Glomerular visceral epithelial cell (primary cell): ENCODE measurements around the gene IRS2.
"Not testable (repeated sequence)": the region's sequence is repeated elsewhere in the genome, so short reads cannot be mapped to it uniquely, and the experiment has no call there.

Experiments used
- DNase-seq: peaks from one replicate; pipeline ENCODE4 v3.0.0-alpha.2; 2016; ENCODE audit errors: extremely low spot score

The IRS2 gene, protein sequence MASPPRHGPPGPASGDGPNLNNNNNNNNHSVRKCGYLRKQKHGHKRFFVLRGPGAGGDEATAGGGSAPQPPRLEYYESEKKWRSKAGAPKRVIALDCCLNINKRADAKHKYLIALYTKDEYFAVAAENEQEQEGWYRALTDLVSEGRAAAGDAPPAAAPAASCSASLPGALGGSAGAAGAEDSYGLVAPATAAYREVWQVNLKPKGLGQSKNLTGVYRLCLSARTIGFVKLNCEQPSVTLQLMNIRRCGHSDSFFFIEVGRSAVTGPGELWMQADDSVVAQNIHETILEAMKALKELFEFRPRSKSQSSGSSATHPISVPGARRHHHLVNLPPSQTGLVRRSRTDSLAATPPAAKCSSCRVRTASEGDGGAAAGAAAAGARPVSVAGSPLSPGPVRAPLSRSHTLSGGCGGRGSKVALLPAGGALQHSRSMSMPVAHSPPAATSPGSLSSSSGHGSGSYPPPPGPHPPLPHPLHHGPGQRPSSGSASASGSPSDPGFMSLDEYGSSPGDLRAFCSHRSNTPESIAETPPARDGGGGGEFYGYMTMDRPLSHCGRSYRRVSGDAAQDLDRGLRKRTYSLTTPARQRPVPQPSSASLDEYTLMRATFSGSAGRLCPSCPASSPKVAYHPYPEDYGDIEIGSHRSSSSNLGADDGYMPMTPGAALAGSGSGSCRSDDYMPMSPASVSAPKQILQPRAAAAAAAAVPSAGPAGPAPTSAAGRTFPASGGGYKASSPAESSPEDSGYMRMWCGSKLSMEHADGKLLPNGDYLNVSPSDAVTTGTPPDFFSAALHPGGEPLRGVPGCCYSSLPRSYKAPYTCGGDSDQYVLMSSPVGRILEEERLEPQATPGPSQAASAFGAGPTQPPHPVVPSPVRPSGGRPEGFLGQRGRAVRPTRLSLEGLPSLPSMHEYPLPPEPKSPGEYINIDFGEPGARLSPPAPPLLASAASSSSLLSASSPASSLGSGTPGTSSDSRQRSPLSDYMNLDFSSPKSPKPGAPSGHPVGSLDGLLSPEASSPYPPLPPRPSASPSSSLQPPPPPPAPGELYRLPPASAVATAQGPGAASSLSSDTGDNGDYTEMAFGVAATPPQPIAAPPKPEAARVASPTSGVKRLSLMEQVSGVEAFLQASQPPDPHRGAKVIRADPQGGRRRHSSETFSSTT (N-terminal part only)

DNA sequence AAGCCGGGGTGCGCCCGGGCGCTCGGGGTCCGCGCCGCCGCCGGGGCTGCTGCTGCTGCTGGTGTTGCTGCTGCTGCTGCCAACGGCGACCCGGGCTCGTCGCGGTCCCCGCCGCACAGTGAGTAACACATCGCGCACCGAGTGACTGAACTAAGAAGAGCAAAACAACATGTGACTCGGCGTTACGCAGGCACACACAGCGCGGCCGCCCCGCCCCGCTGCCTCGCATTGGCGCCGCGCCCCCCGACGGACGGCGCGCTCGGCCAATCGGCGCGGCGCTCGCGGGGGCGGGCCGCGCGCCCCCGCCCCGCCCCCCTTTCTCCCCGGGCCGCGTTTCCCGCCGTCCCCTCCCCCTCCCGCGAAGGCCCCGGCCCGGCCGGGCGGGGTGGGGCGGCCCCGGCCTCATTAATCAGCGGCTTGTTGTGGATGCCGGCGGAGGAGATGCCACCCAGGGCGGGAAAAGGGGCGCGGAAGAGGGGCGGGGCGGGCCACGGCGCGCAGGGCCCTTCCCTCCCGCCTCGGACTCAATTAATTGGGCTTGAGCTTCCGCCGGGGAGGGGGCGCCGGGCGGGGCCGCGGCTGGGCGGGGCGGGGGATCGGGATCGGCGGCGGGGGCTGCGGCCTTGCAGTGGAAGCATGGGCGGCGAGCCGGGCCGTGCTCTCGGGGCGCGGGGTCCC lies at the start of gene IRS2:
TSS of gene IRS2 (minus strand) at position 127 of the 678 bp plus-strand sequence. CDS start 530 bp downstream, outside the sequence.
- DNase-seq, result peak; percentile 94

DNA sequence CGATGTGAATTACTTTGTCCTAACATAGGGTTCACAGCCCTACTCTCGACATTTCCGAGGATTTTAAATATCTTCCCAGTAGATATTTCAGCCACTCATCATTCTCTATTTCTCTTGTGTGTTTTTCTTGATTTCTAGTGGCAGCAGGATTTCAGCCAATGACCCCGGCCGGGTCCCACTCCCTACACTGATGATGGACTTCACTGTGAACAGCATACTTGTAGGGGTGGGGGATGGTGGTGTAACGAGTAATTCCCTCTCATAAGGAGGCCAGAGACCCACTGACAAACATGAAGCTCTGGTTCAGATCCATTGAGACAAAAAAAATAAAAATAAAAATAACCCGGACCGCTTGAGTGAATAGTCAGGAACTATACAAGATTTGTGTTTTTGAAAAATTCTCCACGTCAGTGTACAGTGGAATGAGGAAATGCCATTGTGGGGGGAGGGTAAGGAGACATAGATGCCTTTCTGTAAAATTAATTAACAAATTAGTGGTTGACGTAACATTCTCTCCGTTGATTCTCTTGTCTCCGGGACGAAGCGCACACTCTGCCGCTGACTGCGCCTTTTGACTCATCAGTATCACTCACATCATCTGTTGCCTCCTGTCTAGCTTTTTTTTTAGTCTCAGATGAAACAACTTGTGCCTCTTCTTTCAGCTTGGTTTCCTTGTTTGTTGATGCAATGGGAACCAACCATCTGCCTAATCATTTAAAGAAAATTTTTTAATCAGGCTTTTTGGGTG lies 48.8 kb upstream of the IRS2 start:
- DNase-seq, result no peak

DNA sequence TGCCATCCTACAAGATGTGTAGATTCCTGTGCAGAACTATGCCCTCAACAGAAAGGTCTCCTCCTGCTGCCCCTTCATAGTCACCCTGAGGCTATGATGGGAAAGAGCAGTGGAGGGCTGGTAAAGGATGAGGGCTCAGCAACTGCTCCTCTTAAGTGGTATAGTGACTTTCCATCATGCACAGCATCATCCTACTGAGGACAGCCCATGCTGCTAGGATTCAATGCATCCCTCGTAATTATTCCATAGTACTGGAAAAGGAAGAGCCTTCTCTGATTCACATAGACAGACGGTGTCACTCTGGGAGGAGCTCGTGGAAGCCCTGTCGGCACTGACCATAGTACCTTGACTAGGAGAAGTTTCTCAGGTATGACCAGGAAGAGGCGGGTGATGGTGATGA lies 47.6 kb upstream of the IRS2 start:
- no peak for DNase-seq

DNA sequence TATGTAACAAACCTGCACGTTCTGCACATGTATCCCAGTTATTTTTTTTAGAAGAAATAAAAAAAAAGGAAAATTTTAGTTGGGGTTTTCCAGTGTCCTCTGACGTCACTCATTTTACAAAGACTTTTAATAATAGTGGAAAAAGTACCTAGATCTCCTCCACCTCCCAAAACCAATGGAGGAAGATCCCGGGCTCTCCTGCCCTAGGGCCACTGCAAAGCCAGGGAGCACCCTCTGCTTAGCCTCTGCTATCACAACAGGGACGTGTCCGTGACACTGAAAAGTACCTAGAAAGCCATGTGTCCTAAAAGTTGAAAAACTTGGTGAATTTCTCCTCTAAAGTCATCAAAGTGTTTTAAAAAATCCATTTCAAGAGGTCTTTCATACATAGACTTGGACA lies 46.7 kb upstream of the IRS2 start:
- no peak for DNase-seq

DNA sequence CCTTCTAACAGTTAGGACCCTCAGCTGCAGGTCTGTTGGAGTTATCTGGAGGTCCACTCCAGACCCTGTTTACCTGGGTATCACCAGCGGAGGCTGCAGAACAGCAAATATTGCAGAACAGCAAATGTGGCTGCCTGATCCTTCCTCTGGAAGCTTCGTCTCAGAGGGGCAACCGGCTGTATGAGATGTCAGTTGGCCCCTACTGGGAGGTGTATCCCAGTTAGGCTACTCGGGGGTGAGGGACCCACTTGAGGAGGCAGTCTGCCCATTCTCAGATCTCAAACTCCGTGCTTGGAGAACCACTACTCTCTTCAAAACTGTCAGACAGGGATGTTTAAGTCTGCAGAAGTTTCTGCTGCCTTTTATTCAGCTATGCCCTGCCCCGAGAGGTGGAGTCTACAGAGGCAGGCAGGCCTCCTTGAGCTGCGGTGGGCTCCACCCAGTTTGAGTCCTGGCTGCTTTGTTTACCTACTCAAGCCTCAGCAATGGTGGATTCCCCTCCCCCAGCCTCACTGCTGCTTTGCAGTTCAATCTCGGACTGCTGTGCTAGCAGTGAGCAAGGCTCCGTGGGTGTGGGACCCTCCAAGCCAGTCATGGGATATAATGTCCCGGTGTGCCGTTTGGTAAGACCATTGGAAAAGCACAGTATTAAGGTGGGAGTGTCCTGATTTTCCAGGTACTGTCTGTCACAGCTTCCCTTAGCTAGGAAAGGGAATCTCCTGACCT lies 42.4 kb upstream of the IRS2 start:
- DNase-seq, result not testable (repeated sequence)

DNA sequence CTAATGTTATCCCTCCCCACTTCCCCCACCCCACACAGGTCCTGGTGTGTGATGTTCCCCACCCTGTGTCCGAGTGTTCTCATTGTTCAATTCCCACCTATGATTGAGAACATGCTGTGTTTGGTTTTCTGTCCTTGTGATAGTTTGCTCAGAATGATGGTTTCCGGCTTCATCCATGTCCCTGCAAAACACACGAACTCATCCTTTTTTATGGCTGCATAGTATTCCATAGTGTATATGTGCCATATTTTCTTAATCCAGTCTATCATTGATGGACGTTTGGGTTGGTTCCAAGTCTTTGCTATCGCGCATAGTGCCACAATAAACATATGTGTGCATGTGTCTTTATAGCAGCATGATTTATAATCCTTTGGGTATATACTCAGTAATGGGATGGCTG lies 36.8 kb upstream of the IRS2 start:
- not testable (repeated sequence) for DNase-seq

DNA sequence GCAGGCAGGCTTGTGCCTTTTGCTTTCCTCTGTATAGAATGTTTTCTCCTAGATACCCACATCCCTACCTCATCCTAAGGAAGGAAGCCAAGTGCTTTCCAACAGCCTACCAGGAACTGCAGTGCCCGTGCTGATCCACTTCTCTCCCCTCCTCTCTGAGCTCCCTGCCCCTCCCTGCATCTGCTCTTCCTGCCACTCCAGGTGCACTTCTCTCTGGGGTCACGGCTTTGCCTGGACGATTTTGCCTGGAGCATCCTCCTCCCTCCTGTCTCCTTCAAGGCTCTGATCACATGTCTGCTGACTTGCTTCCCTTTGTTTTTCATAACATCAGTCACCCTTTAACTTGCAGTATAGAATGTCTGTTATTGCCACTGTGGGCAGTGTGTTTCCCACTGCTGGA lies 34.7 kb upstream of the IRS2 start:
- no peak for DNase-seq

DNA sequence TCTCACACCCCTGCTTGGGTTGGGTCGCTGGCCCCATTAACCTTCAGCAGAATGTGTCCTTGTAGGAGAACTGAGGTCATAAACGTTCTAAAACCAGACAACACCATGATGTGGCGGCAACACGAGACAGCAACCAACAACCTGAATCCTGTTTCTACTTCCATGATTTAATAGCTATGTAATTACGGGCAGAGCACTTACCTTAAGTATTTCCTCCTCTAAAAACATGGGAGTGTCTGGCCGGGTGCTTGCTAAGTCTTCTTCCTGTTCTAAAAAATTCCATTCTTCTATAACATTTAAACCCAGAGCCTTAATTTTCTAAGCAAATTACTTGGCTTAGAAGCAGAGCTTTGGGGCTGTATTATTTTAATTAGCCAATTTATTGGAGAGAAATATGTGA lies 33.5 kb upstream of the IRS2 start:
- no peak for DNase-seq

DNA sequence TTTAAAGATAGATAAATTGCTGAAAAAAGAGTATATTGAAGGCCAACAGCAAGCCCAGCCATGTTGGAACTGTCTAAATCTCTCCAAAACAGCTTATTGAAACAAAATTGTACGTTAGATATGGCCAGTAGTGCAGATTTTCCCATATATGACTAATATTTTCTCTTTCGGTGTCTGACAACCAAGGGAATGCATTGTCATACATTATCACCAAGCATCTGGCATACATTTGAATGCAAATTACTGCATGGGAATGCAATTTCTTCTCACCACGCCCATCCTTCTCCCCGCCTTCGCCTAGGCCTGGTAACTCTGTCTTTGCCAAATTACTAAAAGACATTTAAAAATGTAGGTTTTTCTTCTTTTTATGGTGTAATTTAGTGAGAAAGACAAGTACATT lies 32.5 kb upstream of the IRS2 start:
- DNase-seq, result no peak

DNA sequence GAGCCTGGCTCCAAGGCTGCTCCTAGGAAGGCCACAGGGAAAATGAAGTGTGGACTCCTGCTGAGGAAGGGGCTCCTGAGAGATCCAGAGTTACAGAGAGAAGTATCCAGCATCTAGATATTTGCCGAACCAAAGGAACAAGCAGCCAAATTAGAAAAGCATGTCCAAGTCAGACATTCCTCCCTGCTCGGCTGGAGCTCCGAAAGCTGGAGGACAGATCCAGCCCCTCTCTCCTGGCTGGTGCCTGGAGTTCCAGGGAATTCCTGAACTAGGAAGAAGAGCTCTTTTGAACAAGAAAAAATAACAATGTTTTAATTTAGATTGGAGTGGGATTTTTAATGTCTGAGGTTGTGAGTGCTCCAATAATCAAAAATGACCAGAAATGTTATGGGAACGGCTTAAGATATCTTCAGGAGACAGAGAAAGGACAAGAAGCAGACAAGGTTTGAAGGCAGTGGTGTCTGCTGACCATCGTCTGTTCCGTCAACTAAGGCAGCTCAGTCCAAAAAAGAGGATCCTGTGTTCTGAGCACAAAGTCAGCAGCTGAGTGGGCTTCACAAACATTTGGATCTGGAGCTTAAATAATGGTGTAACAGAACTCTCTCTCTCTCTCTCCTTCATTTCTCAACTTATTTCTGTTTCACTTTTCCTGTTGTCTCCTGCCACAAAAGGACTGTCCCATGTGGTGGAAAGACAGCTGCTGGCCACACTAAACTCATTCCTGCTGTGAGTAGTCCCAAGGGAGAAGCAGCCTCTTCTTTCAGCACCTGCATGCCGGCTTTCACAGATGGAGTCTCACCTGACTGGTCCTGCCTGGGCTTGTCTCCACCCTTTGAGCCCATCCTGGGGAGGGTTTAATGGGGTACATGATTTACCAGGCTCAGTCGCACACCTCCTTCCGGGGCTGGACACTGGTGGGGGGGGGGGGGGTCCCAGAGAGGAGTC lies 31.5 kb upstream of the IRS2 start:
- DNase-seq, result no peak

DNA sequence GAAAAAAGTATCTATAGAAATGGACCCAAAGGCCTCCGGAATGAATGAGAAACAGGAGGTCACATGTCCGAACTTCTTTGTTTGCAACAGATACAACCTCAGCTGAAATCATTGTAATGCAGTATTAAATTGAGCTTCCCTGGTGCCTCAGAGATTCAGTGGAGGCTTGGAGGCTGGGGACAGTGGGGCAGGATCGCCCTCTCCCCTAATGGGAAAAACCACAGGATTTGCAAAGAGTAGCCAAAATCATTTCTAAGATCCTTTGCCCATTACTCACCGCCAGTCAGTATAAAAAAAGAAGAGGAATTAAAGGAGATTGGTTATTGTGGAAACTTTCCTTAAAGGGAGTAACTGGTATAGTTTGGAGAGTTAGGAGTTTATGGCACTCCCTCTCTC lies 30.4 kb upstream of the IRS2 start:
- DNase-seq, result peak; percentile 28

DNA sequence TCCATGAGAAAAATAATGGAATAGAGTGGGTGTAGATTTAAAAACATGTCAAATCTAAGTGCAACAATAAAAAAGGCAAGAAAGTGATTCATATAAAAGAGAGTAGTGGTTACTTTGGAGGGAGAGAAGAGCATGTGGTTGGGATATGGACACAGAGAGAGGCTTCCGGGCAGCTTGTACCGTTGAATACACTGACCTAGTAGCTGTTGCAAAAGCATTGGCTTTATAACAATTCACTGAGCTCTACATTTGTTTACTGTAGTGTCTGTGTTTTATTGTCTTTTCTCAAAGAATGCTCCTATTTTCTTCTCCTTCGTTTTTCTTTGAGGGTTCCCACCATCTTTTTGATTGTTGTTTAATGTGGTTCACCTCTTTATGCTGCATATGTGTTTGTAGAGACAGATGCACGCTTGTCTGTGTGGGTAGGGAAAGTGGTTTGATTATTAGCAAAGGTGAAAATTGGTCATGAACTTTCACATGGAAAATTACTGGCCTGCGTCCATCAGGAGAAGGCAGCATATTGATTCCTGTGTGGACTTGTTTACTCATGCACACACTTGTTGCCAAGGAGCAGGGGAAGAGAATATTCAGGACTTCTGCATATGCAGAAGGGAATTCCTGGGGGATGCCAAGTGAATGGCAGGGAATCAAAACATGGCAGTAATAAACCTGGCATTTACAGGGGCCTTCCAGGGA lies 29.9 kb upstream of the IRS2 start:
- DNase-seq, result peak; percentile 22

DNA sequence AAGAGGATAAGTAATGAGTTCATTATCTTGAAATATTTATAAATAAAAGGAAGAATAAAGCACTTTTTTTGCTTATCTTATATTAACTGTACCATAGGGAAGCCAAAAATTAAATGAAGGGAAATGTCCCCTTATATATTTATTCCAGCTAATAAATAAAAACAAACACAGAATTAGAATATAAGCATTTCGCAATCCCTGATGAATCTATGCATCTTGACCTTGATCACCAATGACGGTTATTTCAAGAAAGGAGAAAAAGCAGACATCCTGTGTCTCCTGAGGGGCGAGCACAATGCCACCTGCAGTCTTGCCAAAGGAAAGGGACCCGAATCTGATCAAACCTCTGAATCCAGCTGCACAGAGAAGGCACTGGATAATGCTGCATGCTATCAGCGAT lies 29.3 kb upstream of the IRS2 start:
- DNase-seq, result no peak

DNA sequence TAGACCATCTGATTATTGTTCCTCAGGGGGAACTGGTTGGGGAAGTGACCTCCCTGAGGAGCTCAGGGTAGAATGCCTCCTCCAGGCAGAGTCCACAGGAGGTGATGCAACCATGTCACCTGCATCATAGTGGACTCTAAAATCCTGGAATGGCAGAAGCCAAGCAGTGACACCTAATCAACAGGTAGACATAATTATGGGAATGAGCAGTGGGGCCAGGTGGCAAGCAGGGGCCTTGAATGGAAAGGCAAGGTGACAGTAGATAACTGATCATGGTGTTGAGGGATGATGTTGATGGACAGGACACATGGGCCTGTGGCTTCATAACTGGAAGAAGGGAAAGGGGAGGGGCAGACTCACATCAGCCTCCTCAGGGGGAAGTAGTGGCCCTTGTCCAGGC lies 27.3 kb upstream of the IRS2 start:
- no peak for DNase-seq

DNA sequence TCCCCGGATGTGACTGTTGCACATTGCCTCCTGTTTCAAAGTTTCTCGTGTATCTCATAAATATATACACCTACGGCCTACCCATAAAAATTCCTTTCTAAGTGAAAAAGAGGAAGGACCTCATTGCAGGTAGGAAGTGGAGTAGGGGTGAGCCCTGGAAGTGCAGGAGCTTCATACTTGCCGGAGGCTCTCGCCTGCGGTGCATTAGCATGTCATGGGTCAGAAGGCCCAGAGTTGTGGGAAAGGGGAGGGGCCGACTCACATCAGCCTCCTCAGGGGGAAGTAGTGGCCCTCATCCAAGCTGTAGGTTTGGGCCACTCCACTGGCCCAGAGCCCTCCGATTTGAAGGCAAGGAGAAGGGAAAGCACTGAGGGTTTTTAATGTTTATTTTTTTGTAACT lies 26.0 kb upstream of the IRS2 start:
- DNase-seq, result no peak

DNA sequence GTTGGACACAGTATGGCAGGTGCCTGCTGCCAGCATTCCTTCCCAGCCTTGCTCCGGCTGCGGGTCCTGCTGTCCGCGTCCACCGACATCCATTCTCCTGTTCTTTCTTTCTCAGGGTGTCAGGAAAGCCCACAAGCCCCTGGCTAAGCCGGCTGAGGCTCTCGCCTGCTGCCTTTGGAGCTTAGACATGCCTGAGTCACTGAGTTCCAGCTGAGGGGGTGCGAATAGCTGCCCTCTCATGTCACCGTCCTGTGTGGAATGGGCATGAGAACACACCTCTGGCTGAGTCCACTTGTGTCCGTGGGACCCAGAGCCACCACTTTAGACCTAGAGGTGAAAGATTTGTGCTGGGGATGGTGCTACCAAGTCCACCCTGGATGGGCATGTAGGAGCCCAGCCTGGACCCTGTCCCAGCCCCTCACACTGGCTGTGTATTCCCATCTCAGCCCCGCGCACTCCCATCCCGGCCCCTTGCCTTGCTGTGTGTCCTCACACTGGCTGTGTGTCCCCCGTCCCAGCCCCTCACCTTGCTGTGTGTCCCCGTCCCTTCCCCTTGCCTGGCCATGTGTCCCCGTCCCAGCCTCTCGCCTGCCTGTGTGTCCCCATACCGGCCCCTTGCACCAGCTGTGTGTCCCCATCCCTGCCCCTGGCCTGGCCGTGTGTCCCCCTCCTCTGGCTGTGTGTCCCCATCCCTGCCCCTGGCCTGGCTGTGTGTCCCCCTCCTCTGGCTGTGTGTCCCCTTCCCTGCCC lies 24.6 kb upstream of the IRS2 start:
- DNase-seq, result no peak

DNA sequence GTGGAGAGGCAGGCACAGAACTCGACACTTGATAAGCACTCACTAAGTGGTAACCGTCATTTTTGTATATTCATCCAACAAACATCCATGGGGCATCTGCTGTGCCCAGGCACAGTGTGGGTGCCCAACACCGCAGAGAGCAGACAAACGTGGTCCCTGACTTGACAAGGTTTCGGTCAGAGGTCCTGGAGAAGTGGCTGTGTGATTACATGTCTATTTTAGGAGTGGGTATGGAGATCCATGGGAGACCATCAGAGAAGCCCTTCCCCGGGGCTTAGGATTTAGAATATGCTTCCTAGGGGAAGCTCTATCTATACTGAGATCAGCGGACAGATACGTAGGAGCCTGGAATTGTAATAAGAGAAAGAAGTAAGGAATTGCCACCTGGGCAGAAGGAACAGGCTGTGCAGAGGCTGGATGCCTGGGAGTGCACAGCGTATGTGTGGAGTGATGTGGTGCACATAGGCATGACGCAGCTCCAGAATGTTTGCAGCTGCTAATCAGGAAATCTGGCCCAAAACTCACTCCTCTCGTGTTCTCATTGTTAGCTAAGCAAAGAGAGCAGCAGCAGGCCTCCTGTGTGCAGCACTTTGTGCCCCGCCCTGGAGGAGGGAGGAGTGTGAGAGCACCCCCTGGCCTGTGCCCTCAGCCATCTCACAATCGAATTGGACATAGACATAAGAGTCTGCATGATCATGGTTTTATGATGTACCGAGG lies 23.0 kb upstream of the IRS2 start:
- no peak for DNase-seq
